Astrocyte (in vitro differentiated cells and primary cell): ENCODE data around the gene BHLHA15.

Source experiments
- CTCF ChIP-seq: IDR thresholded peaks from 2 replicates; pipeline ENCODE4 v1.5.1; 2011; ENCODE audit warnings: low read depth, mild to moderate bottlenecking, inconsistent platforms, low read length, moderate library complexity; ENCODE audit not compliant: insufficient read depth
- EZH2 ChIP-seq: IDR thresholded peaks from 2 replicates; pipeline ENCODE4 v1.6.1; 2012; ENCODE audit warnings: mild to moderate bottlenecking, low read length, inconsistent platforms; ENCODE audit not compliant: insufficient read depth

GRCh38 chr7:98251601-98252424 lies 40.6 kb downstream of the BHLHA15 start, which contains the start of gene TECPR1:
- TF ChIP-seq CTCF (no peak), EZH2 (no peak)
